Measurements from ENCODE around the gene SHLD2.

DNA sequence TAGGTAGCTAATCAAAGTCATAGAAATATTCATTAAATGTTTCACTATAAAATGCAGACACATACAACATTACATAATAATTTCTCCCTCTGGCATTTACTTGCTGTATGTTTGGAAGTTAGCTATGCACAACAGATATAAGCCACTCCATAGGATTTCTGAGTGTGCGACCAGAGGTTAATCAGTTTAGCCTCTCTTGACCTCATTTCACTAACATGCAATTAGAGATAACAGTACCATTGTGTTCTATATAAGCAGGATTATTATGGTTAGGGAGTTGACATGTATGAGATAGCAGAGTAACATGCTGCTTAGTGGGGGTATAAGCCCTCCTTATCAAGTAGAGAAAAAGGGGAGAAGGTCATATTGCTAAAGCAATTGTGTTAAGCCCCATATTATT is 26.7 kb upstream of the SHLD2 start:
- TF ChIP-seq, protein P1, sequence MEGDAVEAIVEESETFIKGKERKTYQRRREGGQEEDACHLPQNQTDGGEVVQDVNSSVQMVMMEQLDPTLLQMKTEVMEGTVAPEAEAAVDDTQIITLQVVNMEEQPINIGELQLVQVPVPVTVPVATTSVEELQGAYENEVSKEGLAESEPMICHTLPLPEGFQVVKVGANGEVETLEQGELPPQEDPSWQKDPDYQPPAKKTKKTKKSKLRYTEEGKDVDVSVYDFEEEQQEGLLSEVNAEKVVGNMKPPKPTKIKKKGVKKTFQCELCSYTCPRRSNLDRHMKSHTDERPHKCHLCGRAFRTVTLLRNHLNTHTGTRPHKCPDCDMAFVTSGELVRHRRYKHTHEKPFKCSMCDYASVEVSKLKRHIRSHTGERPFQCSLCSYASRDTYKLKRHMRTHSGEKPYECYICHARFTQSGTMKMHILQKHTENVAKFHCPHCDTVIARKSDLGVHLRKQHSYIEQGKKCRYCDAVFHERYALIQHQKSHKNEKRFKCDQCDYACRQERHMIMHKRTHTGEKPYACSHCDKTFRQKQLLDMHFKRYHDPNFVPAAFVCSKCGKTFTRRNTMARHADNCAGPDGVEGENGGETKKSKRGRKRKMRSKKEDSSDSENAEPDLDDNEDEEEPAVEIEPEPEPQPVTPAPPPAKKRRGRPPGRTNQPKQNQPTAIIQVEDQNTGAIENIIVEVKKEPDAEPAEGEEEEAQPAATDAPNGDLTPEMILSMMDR (IDR thresholded peaks at IDR 0.05) = no peak
- no peak for TF ChIP-seq ZFX (IDR thresholded peaks at IDR 0.05; ENCODE audit: borderline replicate concordance)
